Activated CD8-positive, alpha-beta T cell treated with anti-CD3 and anti-CD28 coated beads, Interleukin-2, amount 10 ng/mL, durations not matched to agents 7 days and 5 days (primary cell): ENCODE measurements around the gene BHLHE41. TPM values are rescaled to one million over a fixed set of nuclear protein-coding genes. Genes with fewer than 3 reads are reported as not detected.
A peak's percentile ranks its signal among the peaks of the same experiment; 100 is the strongest.

ENCODE experiments used
- ATAC-seq: fragments of 150-1000 bp; cut with Tn5 transposase; one replicate; pipeline ENCODE4 v1.10.0; 2021; ENCODE audit warnings: moderate library complexity
- CTCF ChIA-PET: fragments of 350-600 bp; sonication (Branson Sonifier 250); formaldehyde crosslinking; loops from one replicate; lab custom pipeline; 2021; ENCODE audit warnings: antibody characterized with exemption; lab: Charles Lee
- POLR2A ChIA-PET: fragments of 350-600 bp; sonication (Branson Sonifier 250); formaldehyde crosslinking; loops from one replicate; lab custom pipeline; 2021; ENCODE audit warnings: antibody characterized with exemption; lab: Charles Lee
- DNase-seq: peaks from one replicate; pipeline ENCODE4 v3.0.0-alpha.2; 2020
- H3K27ac Mint-ChIP-seq: one replicate; pipeline ENCODE4 v1.8.0; 2021; ENCODE audit warnings: mild to moderate bottlenecking, mixed read lengths
- H3K27me3 Mint-ChIP-seq: one replicate; pipeline ENCODE4 v1.8.0; 2021; ENCODE audit warnings: low read depth, mixed read lengths
- H3K36me3 Mint-ChIP-seq: one replicate; pipeline ENCODE4 v1.8.0; 2021; ENCODE audit warnings: low read depth, mixed read lengths
- H3K4me1 Mint-ChIP-seq: one replicate; pipeline ENCODE4 v1.8.0; 2021; ENCODE audit warnings: low read depth, mixed read lengths
- H3K4me3 Mint-ChIP-seq: one replicate; pipeline ENCODE4 v1.8.0; 2021; ENCODE audit warnings: mild to moderate bottlenecking, mixed read lengths
- H3K9me3 Mint-ChIP-seq: one replicate; pipeline ENCODE4 v1.8.0; 2022; ENCODE audit warnings: mixed read lengths; ENCODE audit not compliant: insufficient read depth
- total RNA-seq, 2 experiments: library from RNA; stranded (reverse); gene quantifications; one replicate each; pipeline ENCODE4 v1.2.3, GENCODE V29; 2021

BHLHE41 gene
- total RNA-seq, 2 experiments from 2014 or later: not detected

DNA sequence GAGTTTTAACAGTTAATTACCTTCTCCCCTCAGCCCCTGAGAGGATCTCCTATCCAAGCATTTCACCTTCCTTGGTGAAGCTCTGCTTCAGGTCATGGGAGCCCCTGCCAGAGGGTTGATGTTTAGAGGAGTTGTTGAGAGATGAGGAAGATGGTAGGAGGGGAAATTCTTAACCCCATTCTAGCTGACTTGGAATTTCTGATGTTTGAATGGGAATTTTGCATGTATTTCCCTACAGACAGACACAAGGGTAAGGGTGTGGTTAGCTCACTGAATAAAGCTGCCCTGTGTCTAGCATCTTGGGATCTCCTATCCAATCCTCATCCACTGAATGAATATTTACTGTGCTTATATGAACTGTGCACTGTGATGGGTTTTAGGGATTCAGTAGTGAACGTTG is 7.1 kb upstream of the BHLHE41 start:
- Mint-ChIP-seq H3K9me3 (no peaks in the 10 kb centered on the region), H3K4me1 (peaks cover under 1% of the 10 kb centered on the region), H3K36me3 (no peaks in the 10 kb centered on the region), H3K27me3 (peaks cover 60% of the 10 kb centered on the region), H3K27ac (no peak overlapping the region), H3K4me3 (no peak overlapping the region)
- POLR2A ChIA-PET: no interaction called here
- DNase-seq (no peak), ATAC-seq (no peak)
- CTCF ChIA-PET: no interaction called here

DNA sequence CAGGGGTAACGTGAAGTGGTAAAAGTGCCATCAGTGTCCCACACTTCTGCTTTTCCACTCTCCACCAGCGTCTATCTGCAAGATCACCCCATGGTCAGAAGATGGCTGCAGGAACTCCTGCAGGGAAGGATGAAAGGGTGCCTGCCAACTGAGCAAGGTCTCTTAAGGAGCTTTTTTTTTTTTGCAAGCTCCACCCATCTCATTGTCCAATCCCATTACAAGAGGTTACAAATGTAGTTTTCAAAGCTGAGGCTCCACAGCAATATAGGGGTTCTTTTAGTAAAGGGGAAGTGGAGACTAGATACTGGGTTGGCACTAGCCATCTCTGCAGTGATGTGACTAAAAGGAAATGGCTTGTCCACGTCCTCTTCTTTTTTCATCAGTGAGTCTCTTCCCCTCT is 5.9 kb upstream of the BHLHE41 start:
- H3K27me3 Mint-ChIP-seq: peaks cover 66% of the 10 kb centered on the region
- ChIA-PET CTCF (interaction anchor here (0.8 kb wide), 1 partner anchor 11 kb away, joined by 3 read pairs; no protein-coding TSS in a partner anchor), POLR2A (no interaction called here)
- no peak overlapping the region for H3K4me3 Mint-ChIP-seq
- H3K27ac Mint-ChIP-seq: no peak overlapping the region
- DNase-seq (no peak), ATAC-seq (no peak)
- H3K36me3 Mint-ChIP-seq: no peaks in the 10 kb centered on the region
- H3K9me3 Mint-ChIP-seq: no peaks in the 10 kb centered on the region
- H3K4me1 Mint-ChIP-seq: peaks cover 8% of the 10 kb centered on the region

DNA sequence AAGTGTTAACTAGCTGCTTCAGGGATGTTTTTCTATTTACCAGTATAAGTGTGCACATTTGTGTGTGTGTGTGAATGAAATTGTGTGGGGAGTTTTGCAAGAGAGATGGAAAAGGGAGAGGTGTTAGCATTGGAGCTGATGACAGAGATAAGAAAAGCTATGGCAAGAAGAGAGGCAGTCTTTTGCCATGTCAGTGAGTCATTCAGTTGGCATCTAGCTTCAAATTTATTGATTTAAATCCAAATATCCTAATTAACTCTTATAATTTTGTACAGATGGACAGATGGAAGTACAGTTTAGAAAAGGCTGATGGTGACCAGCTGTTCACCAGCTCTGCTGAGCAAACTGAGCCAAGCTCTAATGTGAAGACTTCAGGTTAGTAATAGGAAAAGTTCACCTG is 3.3 kb upstream of the BHLHE41 start:
- CTCF ChIA-PET: interaction anchor here (0.5 to 1.0 kb wide), 3 partner anchors 9 to 296 kb away, joined by 3 to 4 read pairs (median 3); no protein-coding TSS in a partner anchor

DNA sequence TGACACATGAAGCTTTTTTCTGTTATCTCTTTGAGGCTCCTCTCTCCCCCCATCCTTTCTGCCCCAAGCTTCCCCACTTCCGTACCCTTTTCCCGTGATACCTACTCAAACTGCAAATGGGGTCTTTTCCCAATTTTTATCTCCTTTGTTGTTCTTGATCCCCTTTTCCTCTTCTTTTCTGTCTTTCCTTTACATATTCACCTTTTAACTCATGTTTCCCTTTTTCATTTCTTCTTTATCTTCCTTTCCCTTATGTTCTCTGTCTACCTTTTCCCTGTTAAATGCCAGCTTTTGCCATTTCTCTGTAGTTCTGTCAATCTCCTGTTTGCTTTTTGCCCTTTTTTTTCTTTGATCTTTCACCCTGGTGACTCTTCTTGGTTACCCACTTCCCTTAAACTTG is 2.6 kb upstream of the BHLHE41 start:
- H3K4me3 Mint-ChIP-seq: no peak overlapping the region
- peaks cover 29% of the 10 kb centered on the region for H3K4me1 Mint-ChIP-seq
- no peak for ATAC-seq
- peaks cover 81% of the 10 kb centered on the region for H3K27me3 Mint-ChIP-seq
- no peak overlapping the region for H3K27ac Mint-ChIP-seq
- POLR2A ChIA-PET: no interaction called here
- DNase-seq: no peak
- no peaks in the 10 kb centered on the region for H3K9me3 Mint-ChIP-seq
- H3K36me3 Mint-ChIP-seq: no peaks in the 10 kb centered on the region
- CTCF ChIA-PET: interaction anchor here (0.7 kb wide), 1 partner anchor 31 kb away, joined by 3 read pairs; no protein-coding TSS in a partner anchor

More for the DNA sequence above, 3.3 kb upstream of the BHLHE41 start:
- POLR2A ChIA-PET: no interaction called here
- H3K4me1 Mint-ChIP-seq: peaks cover 25% of the 10 kb centered on the region
- no peak overlapping the region for H3K4me3 Mint-ChIP-seq
- no peaks in the 10 kb centered on the region for H3K9me3 Mint-ChIP-seq
- DNase-seq (no peak), ATAC-seq (no peak)
- H3K36me3 Mint-ChIP-seq: no peaks in the 10 kb centered on the region
- no peak overlapping the region for H3K27ac Mint-ChIP-seq
- peaks cover 79% of the 10 kb centered on the region for H3K27me3 Mint-ChIP-seq

DNA sequence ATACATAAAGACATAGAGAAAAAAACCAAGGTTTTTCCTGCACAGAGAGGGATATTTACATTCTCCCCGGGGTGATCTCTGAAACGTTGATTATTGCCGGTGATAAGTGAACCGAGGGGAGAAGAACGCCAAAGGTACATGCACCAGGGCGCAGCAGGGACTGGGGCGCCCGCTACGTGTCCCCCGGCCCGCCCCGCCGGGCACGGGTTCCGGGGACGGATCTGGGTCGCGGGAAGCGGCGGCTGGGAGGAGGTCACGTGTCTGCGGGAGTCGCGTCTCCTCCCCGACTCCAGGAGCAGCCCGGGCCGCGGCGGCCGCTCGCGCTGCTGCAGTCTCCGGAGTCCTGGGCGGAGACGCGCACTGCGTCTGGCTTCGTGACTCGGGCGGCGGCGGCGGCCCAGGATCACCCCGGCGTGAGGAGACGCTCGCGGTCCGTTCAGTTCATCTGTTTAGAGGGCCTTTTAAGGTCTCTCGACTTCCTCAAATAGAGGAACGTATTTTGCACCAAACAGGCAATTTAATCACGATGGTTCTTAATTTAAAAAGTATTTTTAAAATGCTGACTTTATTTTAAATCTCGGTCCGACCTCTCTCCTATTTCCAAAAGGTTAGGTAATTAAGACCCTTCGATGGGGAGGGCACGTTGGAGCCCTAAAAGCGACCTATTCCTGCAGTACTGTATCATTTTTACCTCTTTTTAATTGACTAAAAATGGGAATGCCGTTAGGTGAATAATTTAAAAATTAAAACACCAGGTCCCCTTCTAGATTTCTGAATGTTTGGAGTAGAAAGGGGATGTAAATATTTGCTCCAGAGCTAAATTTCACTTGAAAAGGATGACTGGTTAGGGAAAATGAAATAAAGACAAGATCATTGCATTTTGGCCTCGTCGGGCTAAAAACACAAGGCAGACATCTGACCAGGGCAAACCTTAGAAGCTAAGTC is 1.8 kb upstream of the BHLHE41 start:
- Mint-ChIP-seq H3K36me3 (no peaks in the 10 kb centered on the region), H3K4me1 (peaks cover 32% of the 10 kb centered on the region), H3K27me3 (peaks cover 83% of the 10 kb centered on the region), H3K27ac (no peak overlapping the region), H3K4me3 (peak overlapping the region; percentile 76), H3K9me3 (no peaks in the 10 kb centered on the region)
- ATAC-seq (peak; percentile 62), DNase-seq (peak; percentile 48)
- ChIA-PET POLR2A (no interaction called here), CTCF (no interaction called here)

DNA sequence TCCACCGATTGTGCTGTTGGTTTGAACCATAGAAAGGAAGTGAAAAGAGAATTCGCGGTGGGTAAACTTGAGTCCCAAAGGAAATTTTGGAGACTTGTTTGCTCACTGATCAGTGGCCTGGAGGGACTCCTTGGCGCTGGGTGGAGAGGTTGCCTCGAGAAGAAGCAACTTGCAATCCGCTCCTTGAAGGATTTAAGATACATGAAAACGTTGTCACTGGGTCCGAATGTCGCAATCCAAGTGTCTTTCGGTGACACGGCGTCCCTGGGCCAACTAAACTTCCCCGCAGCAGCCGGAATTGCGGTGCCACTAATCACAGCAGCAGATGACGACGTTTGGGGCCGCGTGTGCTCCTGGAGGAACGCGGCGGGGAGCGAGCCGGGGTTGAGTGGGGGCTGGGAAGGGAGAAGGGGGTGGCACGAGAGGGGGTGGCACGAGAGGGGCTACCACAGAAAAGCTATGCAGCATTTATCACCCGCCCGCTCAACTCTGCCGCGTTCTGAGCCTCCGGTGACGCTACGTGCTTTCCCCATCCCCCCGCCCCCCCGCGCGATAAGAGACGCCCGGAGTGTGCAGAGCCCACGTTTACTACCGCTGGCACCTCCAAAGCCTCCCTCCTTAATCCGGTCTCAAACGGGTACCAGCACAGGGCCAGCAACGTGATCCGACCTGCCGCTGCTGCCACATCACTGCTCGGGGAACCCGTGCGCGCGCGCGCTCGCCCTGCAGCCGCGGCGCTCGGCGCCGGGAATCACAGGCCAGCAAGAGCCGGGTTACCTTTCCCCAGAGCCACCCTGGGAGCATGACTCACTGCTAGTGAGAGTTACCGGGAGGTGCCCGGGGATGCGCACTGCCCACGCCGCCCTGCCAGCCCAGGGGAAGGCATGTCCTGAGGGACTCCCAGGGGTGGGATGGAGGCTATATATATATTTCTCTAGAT is 833 bp upstream of the BHLHE41 start:
- Mint-ChIP-seq H3K4me3 (peak overlapping the region; percentile 76), H3K27ac (no peak overlapping the region), H3K36me3 (no peaks in the 10 kb centered on the region), H3K4me1 (peaks cover 35% of the 10 kb centered on the region), H3K9me3 (no peaks in the 10 kb centered on the region), H3K27me3 (peaks cover 83% of the 10 kb centered on the region)
- ChIA-PET CTCF (no interaction called here), POLR2A (no interaction called here)
- peak; percentile 45 for ATAC-seq
- DNase-seq: peak; percentile 37

DNA sequence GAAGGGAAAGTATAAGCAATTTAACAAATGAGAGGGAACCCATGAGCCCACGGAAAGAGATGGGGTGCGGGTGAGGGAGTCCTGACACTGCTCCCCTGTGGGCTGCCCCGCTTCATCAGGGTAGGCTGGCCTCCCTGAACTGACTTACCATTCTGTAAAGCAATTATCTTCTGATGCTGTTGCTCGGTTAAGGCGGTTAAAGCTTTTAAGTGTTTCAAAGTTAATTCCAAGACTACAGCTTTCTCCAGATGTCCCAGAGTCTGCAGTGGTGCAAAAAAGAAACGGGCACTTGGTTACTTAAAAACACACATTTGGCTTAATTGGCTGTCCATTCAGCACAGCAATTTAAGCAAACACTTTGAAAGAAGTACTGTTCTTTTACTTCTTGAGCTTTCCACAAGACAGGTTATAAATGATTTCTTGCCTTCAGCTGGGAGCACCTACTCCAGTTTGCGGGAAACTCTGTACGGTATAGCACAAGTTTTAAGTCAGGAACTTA is 1.3 kb downstream of the BHLHE41 start:
- ChIA-PET POLR2A (interaction anchor here (1.0 kb wide), 1 partner anchor 173 kb away, joined by 3 read pairs; no protein-coding TSS in a partner anchor), CTCF (interaction anchor here (0.8 to 1.3 kb wide), 5 partner anchors 12 to 528 kb away, joined by 3 to 4 read pairs (median 3); no protein-coding TSS in a partner anchor)
- no peak for ATAC-seq
- Mint-ChIP-seq H3K9me3 (no peaks in the 10 kb centered on the region), H3K36me3 (no peaks in the 10 kb centered on the region), H3K27ac (no peak overlapping the region), H3K4me3 (peak overlapping the region; percentile 67), H3K27me3 (peaks cover 79% of the 10 kb centered on the region), H3K4me1 (peaks cover 35% of the 10 kb centered on the region)
- DNase-seq: no peak

DNA sequence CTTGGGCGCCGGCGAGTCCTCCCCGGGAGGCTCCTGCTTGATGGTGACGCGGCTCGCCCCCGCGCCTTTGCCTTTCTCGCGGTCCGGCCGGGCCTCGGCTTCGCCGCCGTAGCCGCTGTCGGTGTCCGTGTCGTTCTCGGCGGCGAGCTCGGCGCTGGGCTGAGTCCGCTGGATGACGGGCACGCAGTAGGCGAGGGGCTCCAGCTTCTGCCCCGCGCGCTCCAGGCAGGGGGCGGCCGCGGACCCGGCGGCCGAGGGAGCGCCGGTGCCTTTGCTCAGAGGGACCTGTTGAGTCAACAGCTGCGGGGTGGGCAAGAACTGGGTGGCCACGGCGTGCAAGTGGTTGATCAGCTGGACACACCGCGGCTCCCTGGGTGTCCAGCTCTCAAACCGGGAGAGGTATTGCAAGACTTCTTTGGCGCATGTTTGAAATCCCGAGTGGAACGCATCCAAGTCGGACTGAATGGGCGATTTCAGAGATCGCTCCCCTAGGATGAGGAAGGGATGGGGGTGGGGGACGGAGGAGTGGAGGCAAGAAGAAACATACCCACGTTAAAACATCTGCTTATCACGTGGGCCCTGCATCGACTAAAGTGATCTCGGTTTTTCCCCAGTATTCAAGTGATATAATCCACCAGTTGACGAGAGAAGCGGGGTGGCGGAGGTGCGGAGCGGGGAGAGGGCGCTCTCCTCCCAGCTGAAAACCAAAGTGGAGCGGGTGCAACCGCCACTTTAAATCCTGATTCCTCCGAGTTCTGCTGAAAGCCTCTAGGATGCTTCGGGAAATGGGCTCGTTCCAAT is 2.0 kb downstream of the BHLHE41 start:
- Mint-ChIP-seq H3K27me3 (peaks cover 79% of the 10 kb centered on the region), H3K4me3 (peak overlapping the region; percentile 67), H3K27ac (peak overlapping the region; percentile 54), H3K4me1 (peaks cover 35% of the 10 kb centered on the region), H3K36me3 (no peaks in the 10 kb centered on the region), H3K9me3 (no peaks in the 10 kb centered on the region)
- ChIA-PET CTCF (interaction anchor here (1.1 to 1.3 kb wide), 3 partner anchors 12 to 306 kb away, joined by 3 to 4 read pairs (median 3); no protein-coding TSS in a partner anchor), POLR2A (interaction anchor here (1.0 kb wide), 1 partner anchor 174 kb away, joined by 3 read pairs; no protein-coding TSS in a partner anchor)
- peak; percentile 13 for ATAC-seq
- peak; percentile 29 for DNase-seq

DNA sequence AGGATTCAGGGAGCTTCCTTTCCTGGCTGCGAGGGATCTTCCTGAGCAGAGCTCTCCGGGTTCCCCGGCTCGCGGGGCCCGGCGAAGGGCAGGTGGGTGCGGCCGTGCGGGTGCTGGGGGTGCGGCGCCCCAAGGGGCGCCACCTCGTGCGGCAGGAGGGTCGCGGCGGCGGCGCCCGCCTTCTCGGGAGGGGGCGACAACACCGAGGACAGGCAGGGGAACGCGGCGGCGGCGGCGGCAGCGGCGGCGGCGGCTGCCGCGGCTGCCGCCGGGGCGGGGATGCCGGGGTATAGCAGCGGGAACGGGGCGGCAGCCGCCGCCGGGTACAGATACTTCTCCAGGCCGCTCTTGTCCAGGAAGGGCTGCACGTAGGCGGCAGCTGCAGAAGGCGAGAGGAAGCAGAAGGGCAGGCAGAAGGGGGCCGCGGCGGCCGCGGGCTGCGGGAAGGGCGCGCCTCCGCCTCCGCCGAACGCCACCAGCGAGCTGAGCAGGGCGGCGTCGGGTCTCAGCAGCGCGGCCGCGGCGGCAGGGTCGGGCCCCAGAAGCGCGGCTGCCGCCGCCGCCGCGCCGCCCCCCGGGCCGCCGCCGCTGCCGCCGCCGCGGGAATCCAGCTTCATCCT is 2.7 kb downstream of the BHLHE41 start:
- Mint-ChIP-seq H3K27ac (no peak overlapping the region), H3K27me3 (peaks cover 77% of the 10 kb centered on the region), H3K9me3 (no peaks in the 10 kb centered on the region), H3K4me1 (peaks cover 35% of the 10 kb centered on the region), H3K36me3 (no peaks in the 10 kb centered on the region), H3K4me3 (peak overlapping the region; percentile 53)
- peak; percentile 61 for ATAC-seq
- peak; percentile 33 for DNase-seq
- POLR2A ChIA-PET: interaction anchor here (0.6 kb wide), 1 partner anchor 930 kb away, joined by 3 read pairs; no protein-coding TSS in a partner anchor
- CTCF ChIA-PET: interaction anchor here (1.1 to 1.4 kb wide), 3 partner anchors 24 to 492 kb away, joined by 3 to 4 read pairs (median 3); no protein-coding TSS in a partner anchor
